Measurements from ENCODE around the gene PATE1.

Gene PATE1

GRCh38 chr11:125790825-125791224, 44.7 kb downstream of the PATE1 start:
- no peak for DNase-seq (ENCODE audit: low read depth in 3 of 3)

GRCh38 chr11:125797641-125798040, 51.6 kb downstream of the PATE1 start:
- no peak for DNase-seq (ENCODE audit: low read depth in 3 of 3)
